ENCODE data around the gene SAMD11.
"Not testable (repeated sequence)": the region's sequence is repeated elsewhere in the genome, so short reads cannot be mapped to it uniquely, and the experiment has no call there.

The SAMD11 gene

DNA sequence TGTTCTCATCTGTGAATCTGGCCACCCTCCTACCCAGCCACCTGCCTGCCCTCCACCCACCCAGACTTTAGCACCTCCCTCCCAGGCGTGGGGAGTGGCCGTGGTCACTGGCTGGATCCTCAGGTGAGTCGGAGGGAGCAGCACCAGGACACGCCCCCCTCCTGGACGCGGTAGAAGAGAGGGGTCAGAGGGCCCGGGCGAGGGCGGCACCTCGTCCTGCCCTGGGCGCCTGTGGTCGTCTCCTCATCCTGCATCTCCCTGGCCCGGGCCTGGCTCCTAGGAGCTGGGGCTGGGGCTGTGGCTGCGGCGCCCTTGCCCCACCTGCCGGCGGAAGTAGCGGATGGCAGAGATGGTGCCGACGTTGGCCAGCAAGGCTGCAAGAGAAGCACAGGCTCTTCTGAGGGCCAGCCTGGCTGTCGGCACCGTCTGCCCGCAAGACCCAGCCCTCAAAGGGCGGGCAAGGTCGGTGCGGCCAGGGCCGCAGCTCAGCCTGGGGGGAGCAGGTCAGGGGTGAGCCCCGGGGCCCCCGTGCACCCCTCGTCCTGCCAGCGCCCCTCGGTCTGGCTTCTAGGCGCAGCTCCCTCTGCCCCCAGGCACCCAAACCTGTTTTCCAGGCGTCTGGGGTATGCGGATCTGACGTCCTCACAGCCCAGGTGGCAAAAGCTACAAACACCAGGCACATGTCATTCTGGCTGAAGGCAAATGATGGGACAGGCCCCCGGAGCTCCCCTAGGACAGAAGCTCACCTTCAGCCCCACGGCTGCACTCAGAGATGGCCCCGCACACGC lies 52.4 kb downstream of the SAMD11 start:
- DNase-seq (ENCODE audit: low read depth in 2 of 2) = peak in 1 of 2 donors; percentile 45

DNA sequence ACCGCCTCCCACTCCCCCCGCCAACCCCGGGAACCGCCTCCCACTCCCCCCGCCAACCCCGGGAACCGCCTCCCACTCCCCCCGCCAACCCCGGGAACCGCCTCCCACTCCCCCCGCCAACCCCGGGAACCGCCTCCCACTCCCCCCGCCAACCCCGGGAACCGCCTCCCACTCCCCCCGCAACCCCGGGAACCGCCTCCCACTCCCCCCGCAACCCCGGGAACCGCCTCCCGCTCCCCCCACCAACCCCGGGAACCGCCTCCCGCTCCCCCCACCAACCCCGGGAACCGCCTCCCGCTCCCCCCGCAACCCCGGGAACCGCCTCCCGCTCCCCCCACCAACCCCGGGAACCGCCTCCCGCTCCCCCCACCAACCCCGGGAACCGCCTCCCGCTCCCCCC lies 53.1 kb downstream of the SAMD11 start:
- not testable (repeated sequence) for DNase-seq (ENCODE audit: low read depth in 2 of 2)

DNA sequence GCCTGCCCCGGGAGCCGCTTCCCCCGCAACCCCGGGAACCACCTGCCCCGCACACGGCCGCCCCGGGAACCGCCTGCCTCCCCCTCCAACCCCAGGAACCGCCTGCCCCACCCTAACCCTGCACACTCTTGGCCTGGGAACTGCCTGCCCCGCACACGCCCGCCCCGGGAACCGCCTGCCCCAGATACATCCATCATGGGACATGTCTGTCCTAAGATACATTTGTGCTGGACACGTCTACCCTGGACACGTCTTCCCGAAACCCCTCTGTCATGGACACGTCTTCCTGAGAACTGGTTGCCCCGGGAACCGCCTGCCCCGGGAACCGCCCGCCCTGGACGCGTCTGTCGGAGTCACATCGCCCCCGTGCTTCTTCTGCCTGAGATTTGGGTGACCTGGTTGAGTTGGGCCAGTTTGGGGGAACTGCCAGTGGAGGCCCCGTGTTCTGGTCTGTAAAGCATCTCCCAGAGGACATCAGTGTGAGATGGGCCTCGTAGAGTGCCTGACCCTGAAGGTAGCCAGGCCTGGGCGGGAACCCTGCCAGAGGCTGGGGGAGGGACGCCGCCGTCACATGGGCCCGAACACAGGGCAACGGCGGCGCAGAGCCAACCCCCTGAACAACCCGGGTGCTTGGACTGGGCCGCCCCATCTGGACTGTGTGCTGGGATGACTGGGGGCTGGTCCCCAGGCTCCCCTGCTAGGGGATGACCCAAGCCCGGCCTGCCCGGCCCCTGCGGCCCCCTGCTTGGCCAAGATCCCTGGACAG lies 54.5 kb downstream of the SAMD11 start:
- DNase-seq (ENCODE audit: low read depth in 2 of 2) = no peak

DNA sequence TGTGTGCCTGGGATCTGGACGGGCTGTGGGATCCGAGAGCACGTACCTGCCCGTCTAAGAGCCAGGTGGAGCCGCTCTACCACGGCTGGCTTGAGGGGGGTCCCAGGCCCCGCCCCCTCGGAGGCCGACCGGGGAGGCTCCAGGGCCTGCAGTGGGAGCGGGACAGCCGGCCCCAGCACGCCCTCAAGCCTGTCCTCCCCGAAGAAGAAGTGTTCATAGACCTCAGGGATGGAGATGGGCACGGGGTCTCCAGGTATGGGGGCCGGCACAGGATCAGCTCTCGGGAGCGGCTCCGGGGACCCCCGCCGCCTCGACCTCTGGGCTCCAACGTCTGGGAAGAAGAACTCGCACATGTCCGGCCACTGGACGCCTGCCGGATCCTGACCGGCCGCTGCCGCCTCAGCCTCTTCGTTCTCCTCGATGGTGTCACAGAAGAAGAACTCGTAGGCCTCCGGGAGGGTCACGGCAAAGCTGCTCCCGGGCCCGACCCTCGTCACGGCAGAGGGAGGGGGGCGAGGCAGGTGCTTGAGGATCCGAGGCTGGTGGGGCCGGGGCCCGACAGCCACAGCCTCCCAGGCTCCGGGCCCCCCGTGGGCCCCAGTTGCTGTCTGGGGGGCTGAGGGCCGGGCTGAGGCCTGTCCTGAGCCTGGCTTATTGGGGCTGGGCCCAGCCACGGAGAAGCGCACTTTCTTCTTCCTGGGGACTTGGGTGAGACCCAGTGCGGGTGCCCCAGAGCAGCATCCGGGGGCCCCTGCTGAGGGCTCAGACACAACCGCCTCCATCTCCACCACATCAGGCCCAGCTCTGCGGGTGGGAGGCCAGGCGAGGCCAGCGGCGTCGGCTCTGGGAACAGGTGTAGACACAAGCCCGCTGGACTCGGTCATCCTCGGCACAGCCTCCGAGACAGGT lies 55.4 kb downstream of the SAMD11 start:
- DNase-seq (ENCODE audit: low read depth in 2 of 2) = no peak

DNA sequence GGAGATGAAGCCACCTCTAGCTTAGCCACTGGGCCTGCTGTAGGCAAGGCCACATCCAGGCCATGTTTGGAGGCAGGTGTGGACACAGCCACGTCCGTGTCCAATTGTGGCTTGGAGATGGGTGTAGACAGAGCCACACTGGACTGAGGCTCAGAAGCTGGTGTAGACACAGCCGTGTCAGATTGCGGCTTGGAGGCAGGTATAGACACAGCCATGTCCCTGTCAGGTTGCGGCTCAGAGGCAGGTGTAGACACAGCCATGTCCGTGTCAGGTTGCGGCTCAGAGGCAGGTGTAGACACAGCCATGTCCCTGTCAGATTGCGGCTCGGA lies 56.0 kb downstream of the SAMD11 start:
- no peak for DNase-seq (ENCODE audit: low read depth in 2 of 2)

DNA sequence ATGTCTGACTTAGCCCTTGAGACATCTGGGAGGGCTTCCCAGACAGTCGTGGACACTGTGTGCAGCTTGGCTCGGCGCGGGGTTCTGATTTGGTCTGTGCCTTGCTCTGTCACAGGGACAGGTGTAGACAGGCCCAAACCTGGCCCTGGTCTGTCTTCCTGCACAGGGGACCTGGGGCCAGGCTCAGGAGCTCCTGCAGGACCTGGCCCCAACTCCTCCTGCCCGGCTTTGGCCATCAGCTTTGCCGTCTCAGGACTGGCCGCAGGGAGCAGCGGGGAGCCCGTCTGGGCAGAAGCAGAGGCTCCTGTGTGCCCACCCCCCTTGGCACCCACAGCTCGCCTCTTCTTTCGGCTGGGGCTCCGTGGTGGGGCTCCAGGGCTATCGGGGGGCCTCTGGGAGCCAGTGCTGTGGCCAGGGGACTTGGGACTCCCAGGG lies 56.4 kb downstream of the SAMD11 start:
- no peak for DNase-seq (ENCODE audit: low read depth in 2 of 2)

DNA sequence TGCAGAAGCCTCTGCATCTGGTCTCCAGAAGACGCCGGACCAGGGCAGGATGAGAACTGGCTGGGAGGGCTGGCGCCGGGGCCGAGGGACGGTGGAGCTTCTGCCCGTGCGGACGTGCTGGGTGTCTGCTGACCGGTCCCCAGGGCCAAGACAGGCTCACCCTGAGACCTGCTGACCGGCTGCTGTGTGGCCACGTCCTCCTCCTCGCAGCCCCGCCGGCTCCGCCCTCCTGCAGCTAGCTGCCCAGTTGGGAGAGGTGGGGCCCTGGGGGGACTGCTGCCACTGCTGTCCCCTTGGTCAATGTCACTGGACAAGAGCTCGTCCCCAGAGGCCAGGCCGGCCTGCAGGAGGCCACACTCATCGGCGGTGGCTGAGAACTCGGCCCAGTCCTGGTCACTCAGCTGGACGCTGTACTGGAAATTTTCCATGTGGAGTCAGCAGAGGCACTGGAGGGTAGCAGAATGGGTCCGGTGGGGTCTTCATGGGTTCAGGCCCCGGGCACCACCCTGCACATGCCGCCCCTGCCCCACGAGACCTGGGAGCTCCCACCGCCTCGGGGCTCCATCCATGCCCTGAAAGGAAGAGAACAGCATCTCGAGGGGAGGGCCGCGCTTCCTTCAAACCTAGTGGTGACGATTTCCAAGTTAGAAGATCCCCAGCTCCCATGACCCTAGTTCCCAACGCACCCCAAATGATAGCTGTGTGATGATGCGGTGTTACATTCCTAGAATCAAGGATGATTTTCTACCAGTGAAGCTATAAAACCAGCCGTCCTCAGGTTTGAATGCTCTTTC lies 57.1 kb downstream of the SAMD11 start:
- DNase-seq (ENCODE audit: low read depth in 2 of 2) = no peak

DNA sequence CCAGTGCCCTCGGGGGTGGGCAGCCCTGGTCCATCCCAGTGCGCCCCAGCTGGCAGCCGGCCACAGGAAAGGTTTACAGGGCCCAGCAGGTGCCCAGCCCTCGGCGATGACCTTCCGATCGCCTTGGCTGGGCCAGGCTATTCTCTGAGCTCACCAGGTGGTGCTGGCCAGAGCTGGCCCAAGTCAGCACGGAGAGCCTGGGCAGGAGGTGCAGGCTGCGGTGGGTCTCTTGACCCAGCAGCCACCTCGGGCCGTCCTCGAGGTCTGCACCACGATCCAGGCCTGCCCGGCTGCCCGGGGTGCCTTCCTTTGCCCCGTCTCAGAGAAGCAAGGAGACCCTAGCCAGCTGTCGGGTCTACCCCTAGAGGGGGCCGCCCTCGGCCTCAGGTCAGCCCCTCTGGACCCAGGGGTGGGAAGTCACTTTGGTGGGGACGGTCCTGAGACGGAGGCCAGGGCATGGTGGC lies 57.8 kb downstream of the SAMD11 start:
- DNase-seq (ENCODE audit: low read depth in 2 of 2) = no peak

DNA sequence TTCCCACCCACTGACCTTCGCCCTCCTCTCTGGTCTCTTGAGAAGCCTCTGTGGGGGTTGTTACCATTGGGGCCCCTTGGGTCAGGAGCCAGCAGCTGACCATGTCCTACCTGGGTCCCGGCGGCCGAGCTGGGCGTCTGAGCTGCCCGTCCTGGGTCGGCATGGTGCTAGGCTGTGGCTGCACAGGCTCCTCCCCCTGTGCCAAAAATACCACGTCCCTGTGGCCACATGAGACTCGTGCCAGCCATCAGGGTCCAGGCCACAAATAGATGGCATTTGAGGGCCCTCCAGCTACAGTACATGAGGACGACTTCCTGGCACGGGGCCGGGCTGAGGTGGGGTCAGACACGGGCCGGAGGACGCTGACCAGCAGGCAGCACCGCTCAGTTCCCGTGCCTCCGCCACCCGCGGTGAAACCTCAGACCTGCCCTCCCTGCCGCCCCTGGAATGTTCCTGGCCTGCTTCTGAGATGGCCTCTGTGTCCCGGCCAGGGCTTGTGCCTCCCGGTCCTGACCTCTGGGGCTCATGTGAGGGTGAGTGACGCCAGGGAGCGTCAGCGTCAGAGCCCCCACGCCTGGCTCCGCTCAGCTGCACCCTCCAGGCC lies 58.3 kb downstream of the SAMD11 start, which contains the start of gene PERM1:
PERM1 (minus strand) TSS at position 139 of the 604 bp plus-strand sequence. CDS start 1,064 bp downstream, outside the sequence.
- DNase-seq (ENCODE audit: low read depth in 2 of 2) = no peak

DNA sequence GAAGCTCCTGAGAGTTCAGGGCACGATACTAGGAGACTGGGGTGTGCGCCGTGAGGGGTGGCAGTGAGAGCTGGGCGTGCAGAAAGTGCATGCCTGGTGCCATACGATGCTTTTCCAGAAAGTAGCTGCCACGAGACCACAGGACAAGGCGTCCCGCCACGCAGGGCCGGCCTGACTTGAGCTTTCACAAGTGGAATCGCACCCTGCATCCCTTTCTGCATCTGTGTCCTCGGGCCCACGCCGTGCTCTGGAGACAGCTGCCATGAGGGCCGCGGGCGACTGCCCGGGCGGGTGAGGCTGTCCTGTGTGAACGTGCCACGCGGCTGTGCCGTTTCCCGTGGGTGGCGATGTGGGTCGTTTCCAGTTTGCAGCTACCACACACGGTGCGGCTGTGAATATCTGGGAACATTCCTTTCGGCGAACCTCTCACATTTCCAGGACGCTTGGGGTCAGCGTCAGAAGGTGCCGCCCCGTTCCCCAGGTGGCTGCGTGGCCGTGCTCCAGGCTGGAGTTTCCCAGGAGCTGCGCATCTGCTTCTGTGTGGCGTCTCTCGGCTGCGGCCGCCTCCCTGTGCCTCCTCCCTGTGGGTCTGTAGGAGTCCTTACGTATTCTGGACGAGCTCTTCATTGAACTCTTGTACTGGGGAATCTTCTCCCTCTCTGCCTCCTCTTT lies 59.2 kb downstream of the SAMD11 start:
- DNase-seq (ENCODE audit: low read depth in 2 of 2) = no peak

DNA sequence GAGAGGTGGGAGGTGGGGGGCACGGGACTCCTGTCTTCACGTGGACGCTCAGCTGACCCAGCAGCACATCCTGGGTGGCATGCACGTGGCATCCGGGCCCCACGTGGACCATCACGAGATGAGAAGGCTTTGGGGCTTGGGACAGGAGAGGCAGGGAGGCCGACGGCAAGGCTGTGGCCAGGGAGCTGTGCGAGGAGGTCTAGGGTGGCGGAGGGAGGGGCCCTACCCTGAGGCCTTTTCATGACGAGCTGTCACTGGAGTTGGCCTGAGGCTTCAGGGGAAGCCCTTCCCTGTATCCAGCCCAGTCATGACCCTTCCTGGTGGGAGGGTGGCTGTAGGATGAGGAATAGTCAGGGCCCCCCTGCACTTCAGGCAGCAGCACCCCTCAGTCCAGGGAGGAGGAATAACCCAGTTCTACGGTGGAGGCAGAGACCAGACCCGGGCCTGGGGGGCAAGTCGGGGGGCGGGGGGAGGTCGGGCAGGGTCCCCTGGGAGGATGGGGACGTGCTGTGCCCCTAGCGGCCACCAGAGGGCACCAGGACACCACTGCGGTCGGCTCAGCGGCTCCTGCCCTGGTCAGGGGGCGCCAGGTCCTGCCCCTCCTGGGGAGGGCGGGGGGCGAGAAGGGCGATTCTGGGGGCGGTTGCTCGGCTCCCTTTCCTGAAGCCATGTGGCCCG lies 60.2 kb downstream of the SAMD11 start:
- peak; percentile 41 to 50 for DNase-seq (ENCODE audit: low read depth in 2 of 2)

DNA sequence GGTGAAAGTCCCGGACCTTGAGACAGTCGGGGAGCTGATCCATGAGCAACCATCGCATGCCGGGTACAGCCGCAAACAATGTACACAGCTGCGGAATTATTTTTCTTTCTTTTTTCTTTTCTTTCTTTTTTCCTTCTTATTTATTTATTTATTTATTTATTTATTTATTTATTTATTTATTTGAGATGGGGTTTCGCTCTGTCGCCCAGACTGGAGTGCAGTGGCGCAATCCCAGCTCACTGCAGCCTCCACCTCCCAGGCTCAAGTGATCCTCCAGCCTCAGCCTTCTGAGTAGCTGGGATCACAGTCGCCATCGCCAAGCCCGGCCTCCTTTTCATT lies 60.7 kb downstream of the SAMD11 start:
- no peak for DNase-seq (ENCODE audit: low read depth in 2 of 2)

DNA sequence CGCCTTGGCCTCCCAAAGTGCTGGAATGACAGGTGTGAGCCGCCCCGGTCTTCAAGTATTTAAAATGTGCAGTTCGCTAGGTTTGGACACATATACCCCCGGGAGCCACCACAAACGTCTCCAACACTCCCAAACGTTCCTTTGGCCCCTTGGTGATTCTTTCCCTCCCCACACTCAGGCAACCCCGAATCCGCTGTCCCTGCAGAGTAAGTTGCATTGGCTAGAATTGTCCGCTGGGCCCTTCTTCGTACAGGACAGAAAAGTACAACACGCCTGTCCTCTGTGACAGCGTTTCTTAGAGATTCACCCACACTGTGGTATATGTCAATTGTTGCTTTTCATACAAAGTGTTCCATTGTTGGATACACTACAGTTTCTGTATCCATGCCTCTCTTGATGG lies 61.4 kb downstream of the SAMD11 start:
- no peak for DNase-seq (ENCODE audit: low read depth in 2 of 2)

DNA sequence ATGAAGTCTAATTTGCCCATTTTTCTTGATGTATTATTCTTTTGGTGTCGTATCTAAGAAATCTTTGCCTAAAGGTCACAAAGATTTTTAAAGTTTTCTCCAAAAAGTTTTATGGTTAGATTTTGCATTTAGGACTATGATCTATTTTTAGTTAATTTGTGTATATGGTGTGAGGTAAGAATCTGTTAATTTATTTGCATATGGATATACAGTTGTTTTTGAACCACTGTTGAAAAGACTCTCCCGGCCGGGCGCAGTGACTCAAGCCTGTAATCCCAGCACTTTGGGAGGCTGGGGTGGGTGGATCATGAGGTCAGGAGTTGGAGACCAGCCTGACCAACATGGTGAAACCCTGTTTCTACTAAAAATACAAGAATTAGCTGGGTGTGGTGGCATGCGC lies 64.3 kb downstream of the SAMD11 start:
- not testable (repeated sequence) for DNase-seq (ENCODE audit: low read depth in 2 of 2)

DNA sequence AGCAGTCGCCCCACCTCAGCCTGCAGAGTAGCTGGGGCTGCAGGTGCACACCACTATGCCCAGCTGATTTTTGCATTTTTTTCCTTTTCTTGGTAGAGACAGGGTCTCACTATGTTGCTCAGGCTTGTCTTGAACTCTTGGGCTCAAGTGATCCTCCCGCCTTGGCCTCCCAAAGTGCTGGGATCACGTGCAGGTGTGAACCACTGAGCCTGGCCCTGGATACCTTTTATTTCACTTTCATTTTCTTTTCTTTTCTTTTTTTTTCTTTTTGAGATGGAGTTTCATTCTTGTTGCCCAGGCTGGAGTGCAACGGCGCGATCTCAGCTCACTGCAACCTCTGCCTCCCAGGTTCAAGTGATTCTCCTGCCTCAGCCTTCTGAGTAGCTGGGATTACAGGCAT lies 67.6 kb downstream of the SAMD11 start:
- DNase-seq (ENCODE audit: low read depth in 2 of 2) = not testable (repeated sequence)

DNA sequence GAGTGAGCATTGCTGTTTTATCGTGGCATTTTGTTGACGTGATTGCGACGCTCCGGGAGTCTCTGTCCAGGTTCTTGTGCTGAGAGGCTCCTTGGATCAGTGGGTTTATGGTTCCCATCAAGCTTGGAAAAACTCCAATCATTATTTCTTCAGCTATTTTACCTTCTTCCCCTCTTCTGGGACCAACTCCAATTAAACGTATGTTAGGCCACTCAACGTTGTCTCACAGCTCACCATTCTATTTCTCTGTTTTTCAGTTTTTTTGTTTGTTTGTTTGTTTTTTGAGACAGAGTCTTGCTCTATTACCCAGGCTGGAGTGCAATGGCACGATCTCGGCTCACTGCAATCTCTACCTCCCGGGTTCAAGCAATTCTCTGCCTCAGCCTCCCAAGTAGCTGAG lies 68.2 kb downstream of the SAMD11 start:
- no peak for DNase-seq (ENCODE audit: low read depth in 2 of 2)

DNA sequence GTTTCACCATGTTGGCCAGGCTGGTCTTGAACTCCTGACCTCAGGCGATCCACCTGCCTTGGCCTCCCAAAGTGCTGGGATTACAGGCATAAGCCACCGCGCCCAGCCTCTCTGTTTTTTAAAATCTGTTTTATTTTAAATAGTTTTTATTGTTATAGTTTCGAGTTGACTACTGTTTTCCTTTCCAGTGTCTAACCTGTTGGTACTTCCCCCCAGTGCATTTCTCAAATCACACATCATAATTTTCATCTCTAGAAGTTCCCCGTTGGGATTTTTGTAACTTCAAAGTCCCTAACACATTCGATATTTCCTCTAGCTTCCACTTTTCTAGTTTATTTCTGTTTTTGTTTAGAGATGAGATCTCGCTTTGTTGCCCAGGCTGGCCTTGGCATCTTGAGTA lies 68.6 kb downstream of the SAMD11 start:
- no peak for DNase-seq (ENCODE audit: low read depth in 2 of 2)

DNA sequence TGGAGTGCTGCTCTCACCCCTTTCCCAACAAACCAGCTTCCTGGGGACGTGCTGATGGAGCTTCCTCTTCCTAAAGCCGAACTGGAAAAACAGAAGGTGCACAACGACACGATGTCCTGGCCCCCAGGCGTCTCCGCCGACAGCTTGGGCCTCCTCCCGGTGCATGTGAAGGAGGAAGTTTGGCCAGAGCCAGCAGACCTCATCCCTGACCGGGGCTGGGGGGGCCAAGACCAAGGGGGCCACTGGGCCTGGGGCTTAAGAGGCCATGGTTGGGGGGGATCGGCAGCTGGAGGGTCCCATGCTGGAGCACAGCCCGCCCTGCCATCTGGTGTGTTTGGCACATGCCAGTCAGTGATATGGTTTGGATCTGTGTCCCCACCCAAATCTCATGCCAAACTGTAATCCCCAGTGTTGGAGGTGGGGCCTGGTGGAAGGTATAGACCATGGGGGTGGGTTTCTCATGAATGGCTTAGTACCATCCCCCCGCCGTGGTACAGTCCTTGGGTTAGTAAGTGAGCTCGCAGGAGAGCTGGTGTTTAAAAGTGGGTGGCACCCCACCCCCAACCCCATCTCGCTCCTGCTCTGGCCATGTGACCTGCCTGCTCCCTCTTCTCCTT lies 69.8 kb downstream of the SAMD11 start:
- no peak for DNase-seq (ENCODE audit: low read depth in 2 of 2)

Measured in stimulated activated CD8-positive, alpha-beta memory T cell treated with anti-CD3 and anti-CD28 coated beads, Interleukin-7, amount 100 ng/mL, for 1 hour (primary cell).